ENCODE measurements around the gene RLBP1. TPM values are rescaled to one million over a fixed set of nuclear protein-coding genes. Genes with fewer than 3 reads are reported as not detected.

The RLBP1 gene
- total RNA-seq, 1 experiment from 2014 or later, result not detected

GRCh38 chr15:89215627-89216026 is 5.8 kb downstream of the RLBP1 start:
- Mint-ChIP-seq H3K36me3 (no peaks in the 10 kb centered on the region), H3K4me1 (no peaks in the 10 kb centered on the region), H3K27me3 (ENCODE audit: low read depth) (0 out of 2 replicates have a peak, but pooled peaks cover 3% of the 10 kb centered on the region), H3K27ac (no peak overlapping the region), H3K9me3 (no peaks in the 10 kb centered on the region), H3K4me3 (no peak overlapping the region)
- DNase-seq (ENCODE audit: low spot score) (no peak), ATAC-seq (no peak)
- ChIA-PET POLR2A (no interaction called here), CTCF (interaction anchor here (0.8 to 4.4 kb wide), 4 partner anchors 9 to 44 kb away, joined by 3 to 56 read pairs (median 3); partner anchors contain the start of gene FANCI)
- no peak for TF ChIP-seq KAT7 (CRISPR knock-in tag; IDR thresholded peaks at IDR 0.05; ENCODE audit: borderline replicate concordance)
- TF ChIP-seq ETV6 (CRISPR knock-in tag; IDR thresholded peaks at IDR 0.05), result no peak
- TF ChIP-seq RELA (CRISPR knock-in tag; IDR thresholded peaks at IDR 0.05; ENCODE audit: borderline replicate concordance), result no peak
- no peak for TF ChIP-seq NR2C2 (CRISPR knock-in tag; IDR thresholded peaks at IDR 0.05)

GRCh38 chr15:89211678-89212170 is 9.7 kb downstream of the RLBP1 start:
- Mint-ChIP-seq H3K27me3 (ENCODE audit: low read depth) (no peaks in the 10 kb centered on the region; the same call in 1 of the 2 replicates), H3K9me3 (no peaks in the 10 kb centered on the region), H3K27ac (no peak overlapping the region), H3K36me3 (no peaks in the 10 kb centered on the region), H3K4me1 (peaks cover under 1% of the 10 kb centered on the region; the same call in 1 of the 2 replicates), H3K4me3 (no peak overlapping the region)
- DNase-seq (ENCODE audit: low spot score), result no peak
- TF ChIP-seq PREB (CRISPR knock-in tag; IDR thresholded peaks at IDR 0.05; ENCODE audit: borderline replicate concordance) (no peak), ZNF423 (CRISPR knock-in tag; IDR thresholded peaks at IDR 0.05) (no peak), NFYB (CRISPR knock-in tag; conservative IDR thresholded peaks at IDR 0.05; ENCODE audit: low read depth) (no peak), ELF4 (CRISPR knock-in tag; IDR thresholded peaks at IDR 0.05; ENCODE audit: low read depth) (no peak), ZNF317 (CRISPR knock-in tag; IDR thresholded peaks at IDR 0.05; ENCODE audit: borderline replicate concordance, low read depth) (no peak), ZNF138 (CRISPR knock-in tag; conservative IDR thresholded peaks at IDR 0.05) (no peak), EMX1 (CRISPR knock-in tag; IDR thresholded peaks at IDR 0.05) (no peak)
- ChIA-PET CTCF (no interaction called here), POLR2A (no interaction called here)
- no peak for ATAC-seq

- no peak for ATAC-seq
- no peaks in the 10 kb centered on the region for H3K36me3 Mint-ChIP-seq
- no peak overlapping the region for H3K4me3 Mint-ChIP-seq
- DNase-seq (ENCODE audit: low spot score), result no peak
- no peaks in the 10 kb centered on the region for H3K9me3 Mint-ChIP-seq
- H3K27me3 Mint-ChIP-seq (ENCODE audit: low read depth), result no peaks in the 10 kb centered on the region; the same call in 1 of the 2 replicates
- TF ChIP-seq CTCF (IDR thresholded peaks at IDR 0.05) (no peak), USF2 (CRISPR knock-in tag; IDR thresholded peaks at IDR 0.05) (no peak), JAZF1 (CRISPR knock-in tag; IDR thresholded peaks at IDR 0.05) (no peak), ZNF512 (CRISPR knock-in tag; IDR thresholded peaks at IDR 0.05; ENCODE audit: borderline replicate concordance) (no peak), NFYB (CRISPR knock-in tag; conservative IDR thresholded peaks at IDR 0.05; ENCODE audit: low read depth) (no peak), ERG (CRISPR knock-in tag; IDR thresholded peaks at IDR 0.05) (no peak), E2F1 (CRISPR knock-in tag; IDR thresholded peaks at IDR 0.05) (no peak), ZNF232 (CRISPR knock-in tag; IDR thresholded peaks at IDR 0.05) (no peak)
- no peak overlapping the region for H3K27ac Mint-ChIP-seq
- ChIA-PET POLR2A (interaction anchor here (0.6 kb wide), 1 partner anchor 545 kb away, joined by 7 read pairs; no protein-coding TSS in a partner anchor), CTCF (interaction anchor here (0.9 to 1.1 kb wide), 2 partner anchors 21 to 31 kb away, joined by 3 to 4 read pairs; no protein-coding TSS in a partner anchor)
- H3K4me1 Mint-ChIP-seq, result peaks cover 2% of the 10 kb centered on the region; the same call in 1 of the 2 replicates
These were observed 12.3 kb downstream of the RLBP1 start for GRCh38 chr15:89209057-89209456.
